Spleen (tissue), 7 donors: ENCODE data around the gene NEK3.

Experiments used
- POLR2A ChIP-seq, 3 donors: fragments of 450-650 bp; IDR thresholded peaks; one replicate each; pipeline ENCODE4 v1.5.1; 2017; ENCODE audit warnings: antibody characterized with exemption in 3 of 3, mild to moderate bottlenecking in 1 of 3
- TF ChIP-seq, protein P1 (sequence below), 11 experiments: fragments of 200-600 bp in 7 of 11; fragments of 450-650 bp in 4 of 11; sonication (generic) in 4 of 11; IDR thresholded peaks in 8 of 11; conservative IDR thresholded peaks in 3 of 11; 1 replicate in 7 of 11; 2 replicates in 4 of 11; pipeline versions ENCODE4 v1.4.0 to v1.8.0; 2016 to 2021; ENCODE audit warnings: antibody characterized with exemption in 11 of 11, inconsistent platforms in 4 of 11, mild to moderate bottlenecking in 1 of 11
- donor health status: DM: no; HTN: no; CAD: no; lungs with moderate emphysema.
- donor health status: DM: no; HTN: no; CAD: no.
- donor health status: DM: no; HTN: no; CAD: no.

DNA sequence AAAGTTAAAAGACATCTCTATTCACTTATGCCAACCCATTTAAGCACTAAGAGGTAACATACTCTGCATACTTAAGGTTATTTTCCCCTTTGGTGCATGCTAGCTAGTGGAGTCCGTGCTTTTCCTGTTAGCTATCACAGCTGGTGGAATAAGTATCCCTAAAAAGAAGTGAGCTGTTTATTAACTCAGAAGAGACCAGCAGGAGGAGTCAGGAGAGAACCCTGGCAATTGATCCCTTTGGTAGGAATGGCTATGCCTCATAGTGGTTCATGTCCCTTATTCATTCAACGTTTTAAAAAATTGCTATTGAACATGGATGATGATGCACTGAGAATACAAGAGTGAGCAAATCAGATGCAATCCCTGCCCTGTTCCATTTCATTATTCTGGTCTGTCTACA is 18.1 kb downstream of the NEK3 start:
- TF ChIP-seq, protein P1, sequence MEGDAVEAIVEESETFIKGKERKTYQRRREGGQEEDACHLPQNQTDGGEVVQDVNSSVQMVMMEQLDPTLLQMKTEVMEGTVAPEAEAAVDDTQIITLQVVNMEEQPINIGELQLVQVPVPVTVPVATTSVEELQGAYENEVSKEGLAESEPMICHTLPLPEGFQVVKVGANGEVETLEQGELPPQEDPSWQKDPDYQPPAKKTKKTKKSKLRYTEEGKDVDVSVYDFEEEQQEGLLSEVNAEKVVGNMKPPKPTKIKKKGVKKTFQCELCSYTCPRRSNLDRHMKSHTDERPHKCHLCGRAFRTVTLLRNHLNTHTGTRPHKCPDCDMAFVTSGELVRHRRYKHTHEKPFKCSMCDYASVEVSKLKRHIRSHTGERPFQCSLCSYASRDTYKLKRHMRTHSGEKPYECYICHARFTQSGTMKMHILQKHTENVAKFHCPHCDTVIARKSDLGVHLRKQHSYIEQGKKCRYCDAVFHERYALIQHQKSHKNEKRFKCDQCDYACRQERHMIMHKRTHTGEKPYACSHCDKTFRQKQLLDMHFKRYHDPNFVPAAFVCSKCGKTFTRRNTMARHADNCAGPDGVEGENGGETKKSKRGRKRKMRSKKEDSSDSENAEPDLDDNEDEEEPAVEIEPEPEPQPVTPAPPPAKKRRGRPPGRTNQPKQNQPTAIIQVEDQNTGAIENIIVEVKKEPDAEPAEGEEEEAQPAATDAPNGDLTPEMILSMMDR (IDR thresholded peaks at IDR 0.05 in 8 of 11, conservative IDR thresholded peaks at IDR 0.05 in 3 of 11): no peak
- TF ChIP-seq POLR2A (IDR thresholded peaks at IDR 0.05): no peak
